PC-9 (cell line): ENCODE measurements around the gene ARMC9.

Experiments used
- EZH2 ChIP-seq: fragments of 200-600 bp; sonication (generic); IDR thresholded peaks from 2 replicates; pipeline ENCODE4 v1.8.0; 2017; ENCODE audit warnings: antibody characterized with exemption, low read depth
- TF ChIP-seq, protein P1 (sequence below): fragments of 200-600 bp; sonication (generic); conservative IDR thresholded peaks from 2 replicates; pipeline ENCODE4 v1.6.1; 2017; ENCODE audit warnings: mixed run types, antibody characterized with exemption, mild to moderate bottlenecking, moderate library complexity

DNA sequence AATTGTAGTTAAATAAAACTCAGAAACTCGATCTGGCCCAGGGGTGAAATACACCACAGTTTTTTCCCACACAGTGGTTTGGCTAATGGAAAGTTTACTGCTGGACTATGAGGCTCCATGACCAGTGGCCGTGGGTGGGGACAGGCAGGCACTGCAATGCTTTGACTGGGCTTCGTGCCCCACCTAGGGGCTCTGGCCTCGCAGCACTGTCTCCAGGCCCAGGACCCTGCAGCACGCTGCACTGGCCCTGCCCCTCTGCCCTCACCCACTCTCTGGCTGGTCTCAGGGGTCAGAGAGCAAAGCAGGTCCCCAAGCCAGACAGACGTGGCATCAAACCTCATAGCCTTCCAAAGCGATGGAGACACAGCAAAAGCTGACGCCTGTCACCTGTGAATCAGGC, 183.7 kb downstream of the ARMC9 start:
- TF ChIP-seq, protein P1, sequence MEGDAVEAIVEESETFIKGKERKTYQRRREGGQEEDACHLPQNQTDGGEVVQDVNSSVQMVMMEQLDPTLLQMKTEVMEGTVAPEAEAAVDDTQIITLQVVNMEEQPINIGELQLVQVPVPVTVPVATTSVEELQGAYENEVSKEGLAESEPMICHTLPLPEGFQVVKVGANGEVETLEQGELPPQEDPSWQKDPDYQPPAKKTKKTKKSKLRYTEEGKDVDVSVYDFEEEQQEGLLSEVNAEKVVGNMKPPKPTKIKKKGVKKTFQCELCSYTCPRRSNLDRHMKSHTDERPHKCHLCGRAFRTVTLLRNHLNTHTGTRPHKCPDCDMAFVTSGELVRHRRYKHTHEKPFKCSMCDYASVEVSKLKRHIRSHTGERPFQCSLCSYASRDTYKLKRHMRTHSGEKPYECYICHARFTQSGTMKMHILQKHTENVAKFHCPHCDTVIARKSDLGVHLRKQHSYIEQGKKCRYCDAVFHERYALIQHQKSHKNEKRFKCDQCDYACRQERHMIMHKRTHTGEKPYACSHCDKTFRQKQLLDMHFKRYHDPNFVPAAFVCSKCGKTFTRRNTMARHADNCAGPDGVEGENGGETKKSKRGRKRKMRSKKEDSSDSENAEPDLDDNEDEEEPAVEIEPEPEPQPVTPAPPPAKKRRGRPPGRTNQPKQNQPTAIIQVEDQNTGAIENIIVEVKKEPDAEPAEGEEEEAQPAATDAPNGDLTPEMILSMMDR = no peak
- TF ChIP-seq EZH2 = no peak
